GM19099 (cell line): Measurements from ENCODE around the gene TMC8.

Experiments used
- POLR2A ChIP-seq: IDR thresholded peaks from 3 replicates; pipeline ENCODE4 v1.6.1; 2011; ENCODE audit warnings: low read depth; ENCODE audit not compliant: insufficient read length; ENCODE audit errors: extremely low read depth

Gene TMC8

GRCh38 chr17:78138204-78139060 is 7.9 kb downstream of the TMC8 start:
- no peak for TF ChIP-seq POLR2A

- peak; percentile 49 for TF ChIP-seq POLR2A
These were observed 9.8 kb downstream of the TMC8 start for GRCh38 chr17:78140169-78141051.

- no peak for TF ChIP-seq POLR2A
These were observed 11.0 kb downstream of the TMC8 start for GRCh38 chr17:78141437-78142118.

- TF ChIP-seq POLR2A: no peak
These were observed 11.7 kb downstream of the TMC8 start for GRCh38 chr17:78142119-78142861.

- TF ChIP-seq POLR2A: no peak
These were observed 12.9 kb downstream of the TMC8 start for GRCh38 chr17:78143214-78144146.

- TF ChIP-seq POLR2A: no peak
These were observed 13.7 kb downstream of the TMC8 start for GRCh38 chr17:78144147-78144719.

GRCh38 chr17:78144736-78145641 is 14.4 kb downstream of the TMC8 start:
- TF ChIP-seq POLR2A: no peak

- no peak for TF ChIP-seq POLR2A
These were observed 15.9 kb downstream of the TMC8 start for GRCh38 chr17:78146471-78146869.

- no peak for TF ChIP-seq POLR2A
These were observed 16.3 kb downstream of the TMC8 start for GRCh38 chr17:78146881-78147280.

GRCh38 chr17:78147315-78147998 is 16.9 kb downstream of the TMC8 start:
- TF ChIP-seq POLR2A: peak; percentile 24

GRCh38 chr17:78148286-78149016 is 17.9 kb downstream of the TMC8 start:
- no peak for TF ChIP-seq POLR2A
